Suprapubic skin (tissue), 4 donors: Measurements from ENCODE around the gene TBX3.

Experiments
- CTCF ChIP-seq, 2 donors: fragments of 200-600 bp in 1 of 2; fragments of 450-650 bp in 1 of 2; sonication (generic) in 1 of 2; IDR thresholded peaks; one replicate each; pipeline ENCODE4 v1.5.1; 2016 to 2019; ENCODE audit warnings: antibody characterized with exemption in 2 of 2, mild to moderate bottlenecking in 1 of 2, moderate library complexity in 1 of 2
- EP300 ChIP-seq: sonication (generic); formaldehyde crosslinking; IDR thresholded peaks from one replicate; pipeline ENCODE4 v1.6.1; 2017; ENCODE audit warnings: antibody characterized with exemption
- POLR2A ChIP-seq, 2 donors: fragments of 450-650 bp; IDR thresholded peaks; one replicate each; pipeline ENCODE4 v1.6.1; 2017; ENCODE audit warnings: antibody characterized with exemption in 2 of 2, mild to moderate bottlenecking in 2 of 2, moderate library complexity in 2 of 2
- POLR2AphosphoS5 ChIP-seq, 3 donors: sonication (generic); formaldehyde crosslinking; IDR thresholded peaks; one replicate each; pipeline ENCODE4 v1.6.1; 2017; ENCODE audit warnings: antibody characterized with exemption in 3 of 3

GRCh38 chr12:114693532-114693931 lies 9.6 kb upstream of the TBX3 start:
- TF ChIP-seq POLR2AphosphoS5 (IDR thresholded peaks at IDR 0.05), result no peak
- TF ChIP-seq CTCF (IDR thresholded peaks at IDR 0.05), result no peak
- TF ChIP-seq EP300, result no peak
- TF ChIP-seq POLR2A (IDR thresholded peaks at IDR 0.05), result no peak
